Esophagus (tissue), 2 donors: ENCODE data around the gene CPVL. TPM values are rescaled to one million over a fixed set of nuclear protein-coding genes. Genes with fewer than 3 reads are reported as not detected.
A peak's percentile ranks its signal among the peaks of the same experiment; 100 is the strongest.

ENCODE experiments used
- H3K27ac ChIP-seq, 2 donors: one replicate each; pipeline ENCODE4 v1.5.1; 2013; ENCODE audit warnings: low read depth in 2 of 2, mild to moderate bottlenecking in 2 of 2, inconsistent platforms in 1 of 2, low read length in 1 of 2, moderate library complexity in 1 of 2
- H3K27me3 ChIP-seq, 2 donors: one replicate each; pipeline ENCODE4 v1.6.1; 2013; ENCODE audit warnings: low read length in 2 of 2, control low read depth in 1 of 2, mild to moderate bottlenecking in 1 of 2; ENCODE audit not compliant: insufficient read depth in 2 of 2, control insufficient read depth in 1 of 2
- H3K36me3 ChIP-seq, 2 donors: one replicate each; pipeline ENCODE4 v1.6.1; 2013; ENCODE audit warnings: low read length in 1 of 2; ENCODE audit not compliant: control insufficient read depth in 2 of 2, insufficient read depth in 2 of 2
- H3K4me1 ChIP-seq, 2 donors: one replicate each; pipeline ENCODE4 v1.6.1; 2013; ENCODE audit warnings: low read length in 1 of 2; ENCODE audit not compliant: control insufficient read depth in 2 of 2, insufficient read depth in 2 of 2
- H3K4me3 ChIP-seq, 2 donors: one replicate each; pipeline ENCODE4 v1.5.1; 2013; ENCODE audit warnings: low read length in 2 of 2, mild to moderate bottlenecking in 2 of 2, low read depth in 1 of 2, moderate library complexity in 1 of 2
- H3K9me3 ChIP-seq, 2 donors: one replicate each; pipeline ENCODE4 v1.6.1; 2013; ENCODE audit warnings: mild to moderate bottlenecking in 2 of 2, low read depth in 1 of 2, low read length in 1 of 2, moderate library complexity in 1 of 2; ENCODE audit not compliant: control insufficient read depth in 2 of 2, insufficient read depth in 1 of 2
- WGBS, 2 donors: extraction: QIAGEN DNeasy Blood & Tissue Kit; methylation state at CpG; one replicate each; pipeline ENCODE4 v1.1.7; 2013; 5-methylcytosine and 5-hydroxymethylcytosine counted together
- polyA plus RNA-seq, 2 donors: library from polyadenylated mRNA; stranded (reverse); fragments of 200-250 nt; gene quantifications; one replicate each; pipeline ENCODE4 v1.2.3, GENCODE V29; 2013
- donor health status: healthy with polysubstance abuse.
- donor health status: Bipolar disorder and iron deficiency.

Gene CPVL
- polyA plus RNA-seq, 2 donors: 4.6 to 9.5 TPM

GRCh38 chr7:29005829-29006228, 140.5 kb downstream of the CPVL start:
- 46 to 55% methylated on average over 3 of the region's 3 CpGs for WGBS, 2 donors
- Histone ChIP-seq H3K36me3 (no peaks in the 10 kb centered on the region), H3K27ac (peak overlapping the region in 1 of 2 donors; percentile 57), H3K9me3 (no peaks in the 10 kb centered on the region), H3K27me3 (no peaks in the 10 kb centered on the region), H3K4me3 (no peak overlapping the region), H3K4me1 (no peaks in the 10 kb centered on the region)

GRCh38 chr7:29005406-29005805, 140.9 kb downstream of the CPVL start:
- no peak overlapping the region for H3K4me3 ChIP-seq
- H3K27ac ChIP-seq: no peak overlapping the region
- no peaks in the 10 kb centered on the region for H3K36me3 ChIP-seq
- H3K27me3 ChIP-seq: no peaks in the 10 kb centered on the region
- no peaks in the 10 kb centered on the region for H3K4me1 ChIP-seq
- no peaks in the 10 kb centered on the region for H3K9me3 ChIP-seq
- WGBS, 2 donors: 31 to 76% methylated on average over 1 of the region's 1 CpG

GRCh38 chr7:29003703-29004102, 142.6 kb downstream of the CPVL start:
- WGBS, 2 donors: 94% methylated on average over 5 of the region's 5 CpGs
- no peaks in the 10 kb centered on the region for H3K36me3 ChIP-seq
- H3K9me3 ChIP-seq: no peaks in the 10 kb centered on the region
- H3K27me3 ChIP-seq: no peaks in the 10 kb centered on the region
- H3K4me3 ChIP-seq: no peak overlapping the region
- no peaks in the 10 kb centered on the region for H3K4me1 ChIP-seq
- no peak overlapping the region for H3K27ac ChIP-seq

- WGBS, 2 donors: 95 to 97% methylated on average over 2 of the region's 2 CpGs
- H3K4me1 ChIP-seq: no peaks in the 10 kb centered on the region
Measured at GRCh38 chr7:29000717-29001076, 145.6 kb downstream of the CPVL start.

GRCh38 chr7:28999895-29000716, 146.2 kb downstream of the CPVL start:
- Histone ChIP-seq H3K27me3 (no peaks in the 10 kb centered on the region), H3K36me3 (no peaks in the 10 kb centered on the region), H3K27ac (no peak overlapping the region), H3K4me3 (no peak overlapping the region), H3K4me1 (no peaks in the 10 kb centered on the region), H3K9me3 (no peaks in the 10 kb centered on the region)
- WGBS, 2 donors: 79 to 85% methylated on average over 12 of the region's 12 CpGs

More at GRCh38 chr7:29000717-29001076, 145.6 kb downstream of the CPVL start:
- H3K27me3 ChIP-seq: no peaks in the 10 kb centered on the region
- no peak overlapping the region for H3K27ac ChIP-seq
- no peak overlapping the region for H3K4me3 ChIP-seq
- no peaks in the 10 kb centered on the region for H3K36me3 ChIP-seq
- H3K9me3 ChIP-seq: no peaks in the 10 kb centered on the region

GRCh38 chr7:28999427-28999826, 146.9 kb downstream of the CPVL start:
- WGBS, 2 donors: 90 to 98% methylated on average over 5 of the region's 5 CpGs
- H3K9me3 ChIP-seq: no peaks in the 10 kb centered on the region
- H3K27ac ChIP-seq: no peak overlapping the region
- H3K27me3 ChIP-seq: no peaks in the 10 kb centered on the region
- H3K36me3 ChIP-seq: no peaks in the 10 kb centered on the region
- no peak overlapping the region for H3K4me3 ChIP-seq
- no peaks in the 10 kb centered on the region for H3K4me1 ChIP-seq

GRCh38 chr7:28998105-28998504, 148.2 kb downstream of the CPVL start:
- WGBS, 2 donors: 66 to 78% methylated on average over 4 of the region's 4 CpGs
- Histone ChIP-seq H3K4me3 (no peak overlapping the region), H3K9me3 (no peaks in the 10 kb centered on the region), H3K27ac (no peak overlapping the region), H3K27me3 (no peaks in the 10 kb centered on the region), H3K36me3 (no peaks in the 10 kb centered on the region), H3K4me1 (no peaks in the 10 kb centered on the region)

GRCh38 chr7:28996836-28997235, 149.5 kb downstream of the CPVL start:
- WGBS, 2 donors: 82 to 85% methylated on average over 6 of the region's 6 CpGs
- Histone ChIP-seq H3K27me3 (no peaks in the 10 kb centered on the region), H3K4me1 (no peaks in the 10 kb centered on the region), H3K27ac (no peak overlapping the region), H3K9me3 (no peaks in the 10 kb centered on the region), H3K4me3 (no peak overlapping the region), H3K36me3 (no peaks in the 10 kb centered on the region)

- Histone ChIP-seq H3K4me3 (no peak overlapping the region), H3K36me3 (no peaks in the 10 kb centered on the region), H3K9me3 (no peaks in the 10 kb centered on the region), H3K27me3 (no peaks in the 10 kb centered on the region), H3K27ac (no peak overlapping the region), H3K4me1 (peaks cover 0 to 4% of the 10 kb centered on the region in 2 donors)
- 82 to 85% methylated on average over 4 of the region's 4 CpGs for WGBS, 2 donors
Measured at GRCh38 chr7:28993371-28993770, 153.0 kb downstream of the CPVL start.

- H3K4me3 ChIP-seq: no peak overlapping the region
- H3K4me1 ChIP-seq: peaks cover 0 to 5% of the 10 kb centered on the region in 2 donors
- 44 to 77% methylated on average over 1 of the region's 1 CpG for WGBS, 2 donors
- no peaks in the 10 kb centered on the region for H3K36me3 ChIP-seq
- no peaks in the 10 kb centered on the region for H3K27me3 ChIP-seq
- no peak overlapping the region for H3K27ac ChIP-seq
- no peaks in the 10 kb centered on the region for H3K9me3 ChIP-seq
Measured at GRCh38 chr7:28992798-28993197, 153.5 kb downstream of the CPVL start.
